ENCODE data around the gene SGTA. TPM values are rescaled to one million over a fixed set of nuclear protein-coding genes. Genes with fewer than 3 reads are reported as not detected.

Gene SGTA
- polyA plus RNA-seq, 1 donor = 41.3 TPM

- peak in 1 of 2 donors; percentile 22 for DNase-seq
- Histone ChIP-seq H3K27ac (ENCODE audit: low read length) (peak overlapping the region; percentile 82), H3K27me3 (ENCODE audit: control insufficient read depth, insufficient read depth, low read length) (no peaks in the 10 kb centered on the region), H3K9me3 (ENCODE audit: control insufficient read depth, low read depth, low read length) (no peaks in the 10 kb centered on the region), H3K4me3 (ENCODE audit: low read length) (peak overlapping the region; percentile 100), H3K36me3 (ENCODE audit: control insufficient read depth, insufficient read depth, low read length) (no peaks in the 10 kb centered on the region), H3K4me1 (ENCODE audit: control insufficient read depth, insufficient read depth, low read length) (peaks cover 23% of the 10 kb centered on the region)
- WGBS (ENCODE audit: insufficient coverage, low lambda C conversion rate) = no CpG with 5 or more reads among the region's 24 CpGs
Measured at GRCh38 chr19:2782329-2782935, 641 bp downstream of the SGTA start.

- no peak for DNase-seq
- WGBS (ENCODE audit: insufficient coverage, low lambda C conversion rate) = no CpG with 5 or more reads among the region's 7 CpGs
- Histone ChIP-seq H3K27me3 (ENCODE audit: control insufficient read depth, insufficient read depth, low read length) (no peaks in the 10 kb centered on the region), H3K27ac (ENCODE audit: low read length) (no peak overlapping the region), H3K36me3 (ENCODE audit: control insufficient read depth, insufficient read depth, low read length) (no peaks in the 10 kb centered on the region), H3K9me3 (ENCODE audit: control insufficient read depth, low read depth, low read length) (no peaks in the 10 kb centered on the region), H3K4me1 (ENCODE audit: control insufficient read depth, insufficient read depth, low read length) (peaks cover 23% of the 10 kb centered on the region), H3K4me3 (ENCODE audit: low read length) (no peak overlapping the region)
Measured at GRCh38 chr19:2780284-2780683, 2.8 kb downstream of the SGTA start.

GRCh38 chr19:2779121-2779740 is 3.8 kb downstream of the SGTA start:
- Histone ChIP-seq H3K9me3 (ENCODE audit: control insufficient read depth, low read depth, low read length) (no peaks in the 10 kb centered on the region), H3K4me1 (ENCODE audit: control insufficient read depth, insufficient read depth, low read length) (peaks cover 14% of the 10 kb centered on the region), H3K27ac (ENCODE audit: low read length) (no peak overlapping the region), H3K36me3 (ENCODE audit: control insufficient read depth, insufficient read depth, low read length) (no peaks in the 10 kb centered on the region), H3K27me3 (ENCODE audit: control insufficient read depth, insufficient read depth, low read length) (no peaks in the 10 kb centered on the region), H3K4me3 (ENCODE audit: low read length) (no peak overlapping the region)
- no peak for DNase-seq
- WGBS (ENCODE audit: insufficient coverage, low lambda C conversion rate) = no CpG with 5 or more reads among the region's 14 CpGs

GRCh38 chr19:2777952-2778683 is 5.0 kb downstream of the SGTA start:
- DNase-seq = no peak

GRCh38 chr19:2775556-2776430 is 7.3 kb downstream of the SGTA start:
- WGBS (ENCODE audit: insufficient coverage, low lambda C conversion rate) = 93% methylated on average over 5 of the region's 29 CpGs
- peak; percentile 38 to 77 for DNase-seq
- Histone ChIP-seq H3K27ac (ENCODE audit: low read length) (peak overlapping the region; percentile 64), H3K9me3 (ENCODE audit: control insufficient read depth, low read depth, low read length) (no peaks in the 10 kb centered on the region), H3K4me1 (ENCODE audit: control insufficient read depth, insufficient read depth, low read length) (peaks cover 4% of the 10 kb centered on the region), H3K27me3 (ENCODE audit: control insufficient read depth, insufficient read depth, low read length) (no peaks in the 10 kb centered on the region), H3K4me3 (ENCODE audit: low read length) (no peak overlapping the region), H3K36me3 (ENCODE audit: control insufficient read depth, insufficient read depth, low read length) (peaks cover 3% of the 10 kb centered on the region)

More at GRCh38 chr19:2777952-2778683, 5.0 kb downstream of the SGTA start:
- Histone ChIP-seq H3K4me1 (ENCODE audit: control insufficient read depth, insufficient read depth, low read length) (peaks cover 7% of the 10 kb centered on the region), H3K36me3 (ENCODE audit: control insufficient read depth, insufficient read depth, low read length) (peaks cover 3% of the 10 kb centered on the region), H3K4me3 (ENCODE audit: low read length) (no peak overlapping the region), H3K27me3 (ENCODE audit: control insufficient read depth, insufficient read depth, low read length) (no peaks in the 10 kb centered on the region), H3K27ac (ENCODE audit: low read length) (no peak overlapping the region), H3K9me3 (ENCODE audit: control insufficient read depth, low read depth, low read length) (no peaks in the 10 kb centered on the region)
- WGBS (ENCODE audit: insufficient coverage, low lambda C conversion rate) = 100% methylated on average over 1 of the region's 19 CpGs

GRCh38 chr19:2774953-2775555 is 8.0 kb downstream of the SGTA start:
- no peaks in the 10 kb centered on the region for H3K27me3 ChIP-seq (ENCODE audit: control insufficient read depth, insufficient read depth, low read length)
- H3K36me3 ChIP-seq (ENCODE audit: control insufficient read depth, insufficient read depth, low read length) = peaks cover 5% of the 10 kb centered on the region
- H3K9me3 ChIP-seq (ENCODE audit: control insufficient read depth, low read depth, low read length) = no peaks in the 10 kb centered on the region
- peaks cover 10% of the 10 kb centered on the region for H3K4me1 ChIP-seq (ENCODE audit: control insufficient read depth, insufficient read depth, low read length)
- DNase-seq = no peak
- peak overlapping the region; percentile 64 for H3K27ac ChIP-seq (ENCODE audit: low read length)
- no CpG with 5 or more reads among the region's 24 CpGs for WGBS (ENCODE audit: insufficient coverage, low lambda C conversion rate)
- H3K4me3 ChIP-seq (ENCODE audit: low read length) = no peak overlapping the region

- Histone ChIP-seq H3K36me3 (ENCODE audit: control insufficient read depth, insufficient read depth, low read length) (peaks cover 6% of the 10 kb centered on the region), H3K9me3 (ENCODE audit: control insufficient read depth, low read depth, low read length) (no peaks in the 10 kb centered on the region), H3K4me3 (ENCODE audit: low read length) (no peak overlapping the region), H3K27me3 (ENCODE audit: control insufficient read depth, insufficient read depth, low read length) (no peaks in the 10 kb centered on the region), H3K27ac (ENCODE audit: low read length) (no peak overlapping the region), H3K4me1 (ENCODE audit: control insufficient read depth, insufficient read depth, low read length) (peaks cover 10% of the 10 kb centered on the region)
- no peak for DNase-seq
- WGBS (ENCODE audit: insufficient coverage, low lambda C conversion rate) = no CpG with 5 or more reads among the region's 32 CpGs
Measured at GRCh38 chr19:2774083-2774679, 8.9 kb downstream of the SGTA start.

GRCh38 chr19:2771786-2772674 is 11.0 kb downstream of the SGTA start:
- Histone ChIP-seq H3K36me3 (ENCODE audit: control insufficient read depth, insufficient read depth, low read length) (peaks cover 26% of the 10 kb centered on the region), H3K27ac (ENCODE audit: low read length) (no peak overlapping the region), H3K27me3 (ENCODE audit: control insufficient read depth, insufficient read depth, low read length) (no peaks in the 10 kb centered on the region), H3K4me3 (ENCODE audit: low read length) (no peak overlapping the region), H3K9me3 (ENCODE audit: control insufficient read depth, low read depth, low read length) (no peaks in the 10 kb centered on the region), H3K4me1 (ENCODE audit: control insufficient read depth, insufficient read depth, low read length) (peaks cover 10% of the 10 kb centered on the region)
- no CpG with 5 or more reads among the region's 29 CpGs for WGBS (ENCODE audit: insufficient coverage, low lambda C conversion rate)
- DNase-seq = no peak
